Measurements from ENCODE around the gene POM121L12. TPM values are rescaled to one million over a fixed set of nuclear protein-coding genes. Genes with fewer than 3 reads are reported as not detected.

POM121L12 gene
- total RNA-seq, 1 donor from 2014 or later, result not detected

GRCh38 chr7:53048638-53049037 lies 13.2 kb downstream of the POM121L12 start:
- no peaks in the 10 kb centered on the region for H3K27me3 Mint-ChIP-seq
- peaks cover 4% of the 10 kb centered on the region for H3K9me3 Mint-ChIP-seq
- no peak overlapping the region for H3K4me3 Mint-ChIP-seq
- ATAC-seq (ENCODE audit: low read depth) (no peak), DNase-seq (no peak)
- H3K36me3 Mint-ChIP-seq (ENCODE audit: low read depth), result no peaks in the 10 kb centered on the region
- POLR2A ChIA-PET, result no interaction called here
- no peak for TF ChIP-seq CTCF (IDR thresholded peaks at IDR 0.05)
- H3K4me1 Mint-ChIP-seq, result no peaks in the 10 kb centered on the region
- CTCF ChIA-PET, result no interaction called here
- intact Hi-C loops (cut with micrococcal nuclease), result no loop called here
- H3K27ac Mint-ChIP-seq, result no peak overlapping the region

- TF ChIP-seq CTCF (IDR thresholded peaks at IDR 0.05), result no peak
- no peaks in the 10 kb centered on the region for H3K36me3 Mint-ChIP-seq (ENCODE audit: low read depth)
- POLR2A ChIA-PET, result no interaction called here
- peaks cover 4% of the 10 kb centered on the region for H3K9me3 Mint-ChIP-seq
- H3K4me1 Mint-ChIP-seq, result no peaks in the 10 kb centered on the region
- no peak for ATAC-seq (ENCODE audit: low read depth)
- H3K4me3 Mint-ChIP-seq, result no peak overlapping the region
- H3K27me3 Mint-ChIP-seq, result no peaks in the 10 kb centered on the region
- no peak for DNase-seq
- H3K27ac Mint-ChIP-seq, result no peak overlapping the region
- intact Hi-C loops (cut with micrococcal nuclease), result no loop called here
- CTCF ChIA-PET, result no interaction called here
These were observed 15.0 kb downstream of the POM121L12 start for GRCh38 chr7:53050433-53050832.

DNA sequence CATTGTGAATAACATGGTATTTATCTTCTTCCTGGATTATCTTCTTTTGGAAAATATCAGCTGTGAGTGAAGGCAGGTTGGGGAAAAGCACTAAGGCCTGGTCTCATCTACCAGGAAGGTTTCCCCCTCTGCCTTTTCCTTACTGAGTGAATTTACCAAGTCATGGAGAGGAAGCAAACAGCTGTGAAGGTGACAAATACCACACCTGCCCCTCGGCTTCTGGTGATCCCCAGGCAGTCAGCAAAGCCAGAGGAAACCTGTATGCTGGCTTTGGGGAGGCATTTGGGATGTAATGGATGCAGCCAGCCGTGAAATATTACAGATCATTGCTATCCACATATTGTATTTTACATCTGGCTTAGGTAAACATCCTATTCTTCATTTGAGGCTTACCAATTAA lies 24.2 kb downstream of the POM121L12 start:
- Mint-ChIP-seq H3K4me1 (no peaks in the 10 kb centered on the region), H3K27ac (no peak overlapping the region), H3K36me3 (ENCODE audit: low read depth) (no peaks in the 10 kb centered on the region), H3K4me3 (no peak overlapping the region), H3K9me3 (peaks cover 14% of the 10 kb centered on the region), H3K27me3 (no peaks in the 10 kb centered on the region)
- intact Hi-C loops (cut with micrococcal nuclease), result no loop called here
- no peak for ATAC-seq (ENCODE audit: low read depth)
- CTCF ChIA-PET, result no interaction called here
- POLR2A ChIA-PET, result no interaction called here
- TF ChIP-seq CTCF (IDR thresholded peaks at IDR 0.05), result no peak
- no peak for DNase-seq

DNA sequence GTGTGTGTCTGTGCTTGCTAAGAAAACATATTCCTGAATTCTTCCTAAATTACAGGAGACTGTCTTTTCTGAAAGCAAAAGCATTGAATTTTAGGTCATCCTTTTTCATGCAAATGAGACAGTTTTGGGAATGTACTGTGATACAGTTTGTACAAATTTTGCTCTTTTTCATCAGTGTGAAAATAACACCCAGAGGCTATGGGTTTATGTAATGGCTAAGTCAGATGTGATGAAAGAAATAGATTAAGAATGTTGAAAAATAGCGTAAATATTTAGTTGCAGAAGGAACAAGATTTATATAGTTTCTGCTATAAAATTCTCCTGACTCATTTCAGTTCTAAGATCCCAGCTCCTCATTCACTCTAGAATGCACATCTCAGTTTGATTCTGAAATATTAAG lies 24.6 kb downstream of the POM121L12 start:
- ATAC-seq (ENCODE audit: low read depth) (no peak), DNase-seq (no peak)
- no peak for TF ChIP-seq CTCF (IDR thresholded peaks at IDR 0.05)
- Mint-ChIP-seq H3K4me3 (no peak overlapping the region), H3K9me3 (peaks cover 14% of the 10 kb centered on the region), H3K27me3 (no peaks in the 10 kb centered on the region), H3K36me3 (ENCODE audit: low read depth) (no peaks in the 10 kb centered on the region), H3K27ac (no peak overlapping the region), H3K4me1 (no peaks in the 10 kb centered on the region)
- intact Hi-C loops (cut with micrococcal nuclease), result no loop called here
- ChIA-PET POLR2A (no interaction called here), CTCF (no interaction called here)

DNA sequence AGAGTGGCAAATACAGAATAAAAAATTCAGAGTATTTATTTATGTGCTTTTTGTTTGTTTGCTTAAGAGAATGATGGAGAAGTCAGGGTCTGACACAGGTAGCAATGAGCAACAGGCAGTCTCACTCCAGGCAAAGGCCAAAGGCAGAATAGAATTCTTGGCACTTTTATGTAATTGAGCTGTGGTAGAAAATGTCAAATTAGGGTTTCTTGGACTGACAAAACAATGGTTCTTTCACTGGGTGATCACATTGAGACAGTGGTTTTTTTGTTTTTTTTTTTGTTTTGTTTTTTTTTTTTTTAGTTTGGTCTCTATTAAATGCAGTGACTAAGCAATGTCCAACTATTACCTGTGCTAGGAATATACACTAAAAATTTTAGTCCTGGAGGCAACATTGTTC lies 27.4 kb downstream of the POM121L12 start:
- no peak for ATAC-seq (ENCODE audit: low read depth)
- ChIA-PET POLR2A (no interaction called here), CTCF (no interaction called here)
- Mint-ChIP-seq H3K27ac (no peak overlapping the region), H3K9me3 (peaks cover 20% of the 10 kb centered on the region), H3K36me3 (ENCODE audit: low read depth) (no peaks in the 10 kb centered on the region), H3K4me1 (no peaks in the 10 kb centered on the region), H3K27me3 (no peaks in the 10 kb centered on the region), H3K4me3 (no peak overlapping the region)
- intact Hi-C loops (cut with micrococcal nuclease), result no loop called here
- DNase-seq, result no peak
- no peak for TF ChIP-seq CTCF (IDR thresholded peaks at IDR 0.05)
